Type B pancreatic cell (in vitro differentiated cells): ENCODE results near the gene STK40. TPM values are rescaled to one million over a fixed set of nuclear protein-coding genes. Genes with fewer than 3 reads are reported as not detected.

Experiments used
- DNase-seq: peaks from one replicate; pipeline ENCODE4 v3.0.0; 2021; ENCODE audit warnings: mixed read lengths; ENCODE audit not compliant: unreplicated experiment; ENCODE audit errors: extremely low spot score
- H3K27ac Mint-ChIP-seq: 2 replicates; pipeline ENCODE4 v1.8.0; 2021; ENCODE audit warnings: mild to moderate bottlenecking, mixed read lengths
- H3K27me3 Mint-ChIP-seq: 2 replicates; pipeline ENCODE4 v1.8.0; 2021; ENCODE audit warnings: mixed read lengths
- H3K36me3 Mint-ChIP-seq: 2 replicates; pipeline ENCODE4 v1.8.0; 2021; ENCODE audit warnings: mixed read lengths
- H3K4me1 Mint-ChIP-seq: one replicate; pipeline ENCODE4 v1.8.0; 2021; ENCODE audit warnings: mixed read lengths; ENCODE audit not compliant: unreplicated experiment
- H3K4me3 Mint-ChIP-seq: 2 replicates; pipeline ENCODE4 v1.8.0; 2021; ENCODE audit warnings: mild to moderate bottlenecking, mixed read lengths
- H3K9me3 Mint-ChIP-seq: 2 replicates; pipeline ENCODE4 v1.8.0; 2021; ENCODE audit warnings: mixed read lengths
- CTCF ChIP-seq: fragments of 200-600 bp; sonication (generic); conservative IDR thresholded peaks from 2 replicates; pipeline ENCODE4 v1.5.0; 2021; ENCODE audit warnings: antibody characterized with exemption, mild to moderate bottlenecking
- total RNA-seq: library from RNA; stranded (reverse); gene quantifications from 2 replicates; pipeline ENCODE4 v1.2.1, GENCODE V29; 2021; ENCODE audit warnings: low replicate concordance

The STK40 gene
- total RNA-seq, 1 donor from 2014 or later: 58.5 TPM

- Mint-ChIP-seq H3K27ac (no peak overlapping the region), H3K27me3 (no peaks in the 10 kb centered on the region), H3K36me3 (peaks cover 6% of the 10 kb centered on the region), H3K9me3 (no peaks in the 10 kb centered on the region), H3K4me1 (peaks cover 4% of the 10 kb centered on the region), H3K4me3 (no peak overlapping the region)
- DNase-seq: no peak
- no peak for TF ChIP-seq CTCF
Measured at GRCh38 chr1:36337830-36338229, 47.9 kb downstream of the STK40 start.

GRCh38 chr1:36330940-36331339 is 54.8 kb downstream of the STK40 start:
- H3K27ac Mint-ChIP-seq: no peak overlapping the region
- H3K4me1 Mint-ChIP-seq: peaks cover 22% of the 10 kb centered on the region
- TF ChIP-seq CTCF: no peak
- DNase-seq: no peak
- H3K4me3 Mint-ChIP-seq: no peak overlapping the region
- peaks cover 5% of the 10 kb centered on the region for H3K9me3 Mint-ChIP-seq
- H3K36me3 Mint-ChIP-seq: no peaks in the 10 kb centered on the region
- H3K27me3 Mint-ChIP-seq: peaks cover 17% of the 10 kb centered on the region

GRCh38 chr1:36329817-36330216 is 55.9 kb downstream of the STK40 start:
- no peak for TF ChIP-seq CTCF
- Mint-ChIP-seq H3K36me3 (no peaks in the 10 kb centered on the region), H3K4me3 (no peak overlapping the region), H3K9me3 (peaks cover 5% of the 10 kb centered on the region), H3K4me1 (peaks cover 26% of the 10 kb centered on the region), H3K27me3 (peaks cover 17% of the 10 kb centered on the region), H3K27ac (no peak overlapping the region)
- no peak for DNase-seq

- peaks cover 5% of the 10 kb centered on the region for H3K9me3 Mint-ChIP-seq
- peaks cover 17% of the 10 kb centered on the region for H3K27me3 Mint-ChIP-seq
- H3K4me3 Mint-ChIP-seq: no peak overlapping the region
- H3K4me1 Mint-ChIP-seq: peaks cover 33% of the 10 kb centered on the region
- H3K27ac Mint-ChIP-seq: no peak overlapping the region
- no peak for TF ChIP-seq CTCF
- no peak for DNase-seq
- H3K36me3 Mint-ChIP-seq: no peaks in the 10 kb centered on the region
Measured at GRCh38 chr1:36328713-36329112, 57.0 kb downstream of the STK40 start.

- Mint-ChIP-seq H3K27me3 (peaks cover 17% of the 10 kb centered on the region), H3K36me3 (no peaks in the 10 kb centered on the region)
Measured at GRCh38 chr1:36328088-36328480, 57.6 kb downstream of the STK40 start.

More at GRCh38 chr1:36328088-36328480, 57.6 kb downstream of the STK40 start:
- no peak overlapping the region for H3K27ac Mint-ChIP-seq
- no peak for DNase-seq
- no peak for TF ChIP-seq CTCF
- no peak overlapping the region for H3K4me3 Mint-ChIP-seq
- H3K4me1 Mint-ChIP-seq: peaks cover 33% of the 10 kb centered on the region
- peaks cover 5% of the 10 kb centered on the region for H3K9me3 Mint-ChIP-seq
